HG03196 (cell line): Measurements from ENCODE around the gene LAMA1.

ENCODE experiments used
- ATAC-seq: cut with Tn5 transposase; IDR thresholded peaks from one replicate; pipeline ENCODE4 v1.9.1; 2021; ENCODE audit not compliant: unreplicated experiment

Gene LAMA1

DNA sequence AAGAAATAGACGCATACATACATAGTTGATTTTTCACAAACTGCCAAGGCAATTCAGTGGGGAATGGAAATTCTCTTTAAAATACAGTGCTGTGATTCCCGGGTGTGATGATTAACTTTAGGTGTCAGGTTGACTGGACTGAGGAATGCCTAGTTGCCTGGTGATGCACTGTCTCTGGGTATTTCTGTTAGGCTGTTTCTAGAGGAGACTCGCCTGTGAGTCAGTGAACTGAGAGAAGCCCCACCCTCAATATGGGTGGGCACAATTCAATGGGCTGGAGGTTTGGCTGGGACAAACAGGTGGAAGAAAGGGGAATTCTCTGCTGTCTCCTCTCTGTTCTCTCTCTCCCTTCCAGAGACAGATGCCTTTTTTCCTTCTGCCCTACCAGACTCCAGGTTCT is 200.5 kb downstream of the LAMA1 start:
- ATAC-seq: no peak

DNA sequence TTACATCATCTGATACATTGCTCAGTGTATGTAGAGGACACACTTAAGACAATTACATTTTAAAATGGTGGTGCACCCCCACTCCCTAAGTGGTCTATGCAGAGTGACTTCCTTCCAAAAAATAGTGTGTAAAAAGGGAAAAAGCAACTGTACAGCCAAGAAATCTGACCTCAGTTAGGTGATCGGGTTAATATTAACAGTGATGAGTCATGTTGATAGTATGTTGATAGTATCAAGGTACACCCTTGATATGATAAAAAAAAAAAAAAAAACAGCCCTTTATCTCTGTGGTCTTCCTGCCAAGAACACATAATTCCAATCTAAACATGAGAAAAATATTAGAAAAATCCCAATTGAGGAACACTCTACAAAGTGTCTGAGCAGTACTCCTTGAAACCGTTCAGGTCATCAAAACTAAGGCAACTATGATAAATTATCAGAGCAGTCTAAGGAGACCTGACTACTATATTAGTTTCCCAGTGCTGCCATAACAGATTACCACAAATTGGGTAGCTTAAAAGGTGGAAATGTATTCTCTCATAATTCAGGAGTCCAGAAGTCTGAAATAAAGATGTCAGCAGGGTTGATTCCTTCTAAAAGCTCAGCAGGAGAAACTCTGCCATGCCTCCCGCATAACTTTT is 216.2 kb downstream of the LAMA1 start:
- no peak for ATAC-seq

DNA sequence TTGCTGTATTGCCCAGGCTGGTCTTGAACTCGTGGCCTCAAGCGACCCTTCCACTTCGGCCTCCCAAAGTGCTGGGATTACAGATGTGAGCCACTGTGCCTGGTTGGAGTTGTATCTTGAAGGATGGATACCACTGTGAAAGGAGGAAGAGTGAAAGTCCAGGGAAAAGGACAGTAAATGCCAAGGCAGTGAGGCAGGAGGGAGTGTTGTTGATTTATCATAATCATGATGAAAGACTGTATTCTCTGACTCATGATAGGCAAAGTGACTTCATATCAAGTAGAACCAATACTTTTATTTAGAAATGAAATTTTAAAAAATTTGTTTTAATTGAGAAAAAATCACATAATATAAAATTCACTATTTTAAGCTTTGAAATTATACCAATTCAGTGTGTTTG is 225.8 kb downstream of the LAMA1 start:
- ATAC-seq: no peak
